Spleen (tissue), 11 donors: ENCODE results near the gene NT5DC2. TPM values are rescaled to one million over a fixed set of nuclear protein-coding genes. Genes with fewer than 3 reads are reported as not detected.

ENCODE experiments used
- DNase-seq: peaks from one replicate; pipeline ENCODE4 v3.0.0-alpha.2; 2020
- H3K27ac ChIP-seq, 8 donors: fragments of 200-600 bp; sonication (generic) in 7 of 8; 1 replicate in 4 of 8; 2 replicates in 4 of 8; pipeline versions ENCODE4 v1.5.0 to v1.8.0; 2016 to 2021; ENCODE audit warnings: inconsistent platforms in 4 of 8, mild to moderate bottlenecking in 4 of 8, moderate library complexity in 1 of 8
- H3K27me3 ChIP-seq, 7 donors: fragments of 200-600 bp; sonication (generic) in 6 of 7; replicated peaks in 1 of 7; 1 replicate in 4 of 7; 2 replicates in 3 of 7; pipeline versions ENCODE4 v1.5.0 to v1.8.0; 2016 to 2021; ENCODE audit warnings: inconsistent platforms in 3 of 7, mild to moderate bottlenecking in 1 of 7
- H3K36me3 ChIP-seq, 6 donors: fragments of 200-600 bp; sonication (generic) in 5 of 6; 1 replicate in 4 of 6; 2 replicates in 2 of 6; pipeline versions ENCODE4 v1.5.0 to v1.8.0; 2016 to 2021; ENCODE audit warnings: inconsistent platforms in 2 of 6
- H3K4me1 ChIP-seq, 6 donors: fragments of 200-600 bp; sonication (generic) in 5 of 6; 1 replicate in 3 of 6; 2 replicates in 3 of 6; pipeline versions ENCODE4 v1.5.0 to v1.8.0; 2016 to 2021; ENCODE audit warnings: inconsistent platforms in 3 of 6
- H3K4me3 ChIP-seq, 8 donors: fragments of 200-600 bp; sonication (generic) in 7 of 8; 1 replicate in 4 of 8; 2 replicates in 4 of 8; pipeline versions ENCODE4 v1.5.0 to v1.8.0; 2016 to 2021; ENCODE audit warnings: inconsistent platforms in 4 of 8, mild to moderate bottlenecking in 4 of 8, moderate library complexity in 2 of 8
- H3K9me3 ChIP-seq, 8 donors: fragments of 200-600 bp; sonication (generic) in 7 of 8; 1 replicate in 4 of 8; 2 replicates in 4 of 8; pipeline versions ENCODE4 v1.5.0 to v1.8.0; 2016 to 2021; ENCODE audit warnings: inconsistent platforms in 4 of 8
- CTCF ChIP-seq, 11 experiments: fragments of 200-600 bp in 7 of 11; fragments of 450-650 bp in 4 of 11; sonication (generic) in 4 of 11; IDR thresholded peaks in 8 of 11; conservative IDR thresholded peaks in 3 of 11; 1 replicate in 7 of 11; 2 replicates in 4 of 11; pipeline versions ENCODE4 v1.4.0 to v1.8.0; 2016 to 2021; ENCODE audit warnings: antibody characterized with exemption in 11 of 11, inconsistent platforms in 4 of 11, mild to moderate bottlenecking in 1 of 11
- POLR2A ChIP-seq, 3 donors: fragments of 450-650 bp; IDR thresholded peaks; one replicate each; pipeline ENCODE4 v1.5.1; 2017; ENCODE audit warnings: antibody characterized with exemption in 3 of 3, mild to moderate bottlenecking in 1 of 3
- POLR2AphosphoS5 ChIP-seq, 3 donors: sonication (generic); formaldehyde crosslinking; IDR thresholded peaks; one replicate each; pipeline ENCODE4 v1.5.1; 2017; ENCODE audit warnings: antibody characterized with exemption in 3 of 3
- WGBS, 5 donors: extraction: QIAGEN DNeasy Blood & Tissue Kit in 3 of 5; methylation state at CpG; one replicate each; pipeline versions ENCODE4 v1.1.5 to v1.1.7; 2013 to 2018; 5-methylcytosine and 5-hydroxymethylcytosine counted together
- intact Hi-C: fragments of 100-400 bp; cut with DNase I; formaldehyde crosslinking; loops from one replicate; pipeline ENCODE4 v1.15.0; 2023; ENCODE audit warnings: low total_unique reads
- polyA plus RNA-seq, 3 donors: library from polyadenylated mRNA; stranded (reverse); fragments of 200-250 nt; gene quantifications; one replicate each; pipeline ENCODE4 v1.2.1, GENCODE V29; 2013
- total RNA-seq, 7 donors: library from RNA; depleted of rRNA in 3 of 7; stranded (reverse); fragments of >200 nt in 3 of 7; fragmentation: NEBNext Ultra II Directional in 4 of 7; extraction: Animal tissue kit (Norgen Biotek cat#: 25700) in 4 of 7; gene quantifications; one replicate each; pipeline versions ENCODE4 v1.1.0 to v1.2.1, GENCODE V29; 2016 to 2021
- donor health status: healthy with polysubstance abuse.
- donor health status: DM: no; HTN: no; CAD: no; lungs with moderate emphysema.
- donor health status: DM: no; HTN: no; CAD: no.
- donor health status: Bipolar disorder and iron deficiency.
- donor health status: healthy.
- donor health status: DM: no; HTN: no; CAD: no.
- donor health status: DM: yes; HTN: yes; CAD: no.

Gene NT5DC2
- total and polyA plus RNA-seq, 10 donors: 7.8 to 26.0 (median 11.3) TPM

GRCh38 chr3:52544937-52545336 is 11.3 kb upstream of the NT5DC2 start:
- Histone ChIP-seq H3K27ac (no peak overlapping the region), H3K4me1 (peaks cover 0 to 2% (median under 1%) of the 10 kb centered on the region in 6 donors), H3K27me3 (no peaks in the 10 kb centered on the region), H3K9me3 (no peaks in the 10 kb centered on the region), H3K4me3 (no peak overlapping the region), H3K36me3 (peaks cover 0 to 94% (median 41%) of the 10 kb centered on the region in 6 donors)
- WGBS, 5 donors: 90 to 100% (median 95%) methylated on average over 4 of the region's 4 CpGs
- TF ChIP-seq POLR2AphosphoS5 (IDR thresholded peaks at IDR 0.05) (no peak), CTCF (IDR thresholded peaks at IDR 0.05 in 8 of 11, conservative IDR thresholded peaks at IDR 0.05 in 3 of 11) (no peak), POLR2A (IDR thresholded peaks at IDR 0.05) (no peak)
- no peak for DNase-seq
- intact Hi-C loops: no loop called here

GRCh38 chr3:52541050-52541449 is 7.4 kb upstream of the NT5DC2 start:
- H3K4me1 ChIP-seq: peaks cover 17 to 38% (median 33%) of the 10 kb centered on the region in 6 donors
- TF ChIP-seq CTCF (IDR thresholded peaks at IDR 0.05 in 8 of 11, conservative IDR thresholded peaks at IDR 0.05 in 3 of 11) (no peak), POLR2AphosphoS5 (IDR thresholded peaks at IDR 0.05) (no peak), POLR2A (IDR thresholded peaks at IDR 0.05) (no peak)
- intact Hi-C loops: no loop called here
- H3K27me3 ChIP-seq: no peaks in the 10 kb centered on the region
- H3K36me3 ChIP-seq: peaks cover 0 to 59% (median 8%) of the 10 kb centered on the region in 6 donors
- H3K27ac ChIP-seq: no peak overlapping the region
- no peaks in the 10 kb centered on the region for H3K9me3 ChIP-seq
- no peak for DNase-seq
- no peak overlapping the region for H3K4me3 ChIP-seq
- 89 to 94% (median 93%) methylated on average over 2 of the region's 2 CpGs for WGBS, 5 donors

GRCh38 chr3:52539010-52539653 is 5.5 kb upstream of the NT5DC2 start:
- H3K36me3 ChIP-seq: peaks cover 0 to 41% (median 5%) of the 10 kb centered on the region in 6 donors
- DNase-seq: no peak
- TF ChIP-seq POLR2AphosphoS5 (IDR thresholded peaks at IDR 0.05) (no peak), CTCF (IDR thresholded peaks at IDR 0.05 in 8 of 11, conservative IDR thresholded peaks at IDR 0.05 in 3 of 11) (no peak), POLR2A (IDR thresholded peaks at IDR 0.05) (no peak)
- intact Hi-C loops: no loop called here
- H3K27me3 ChIP-seq: peaks cover 0 to 6% (median 0%) of the 10 kb centered on the region in 7 donors
- WGBS, 5 donors: 55 to 81% (median 71%) methylated on average over 5 of the region's 5 CpGs
- H3K4me3 ChIP-seq: no peak overlapping the region
- H3K9me3 ChIP-seq: no peaks in the 10 kb centered on the region
- H3K4me1 ChIP-seq: peaks cover 21 to 57% (median 44%) of the 10 kb centered on the region in 6 donors
- H3K27ac ChIP-seq: peak overlapping the region in 2 of 8 donors; percentile 15

GRCh38 chr3:52537726-52538421 is 4.2 kb upstream of the NT5DC2 start:
- Histone ChIP-seq H3K4me1 (peaks cover 23 to 65% (median 51%) of the 10 kb centered on the region in 6 donors), H3K9me3 (no peaks in the 10 kb centered on the region), H3K27ac (peak overlapping the region in 4 of 8 donors; percentile 89 to 95 (median 92)), H3K27me3 (peaks cover 0 to 17% (median 5%) of the 10 kb centered on the region in 7 donors), H3K4me3 (peak overlapping the region; percentile 64 to 94 (median 78)), H3K36me3 (peaks cover 0 to 33% (median 5%) of the 10 kb centered on the region in 6 donors)
- intact Hi-C loops: no loop called here
- no peak for TF ChIP-seq CTCF (IDR thresholded peaks at IDR 0.05 in 8 of 11, conservative IDR thresholded peaks at IDR 0.05 in 3 of 11)
- no peak for TF ChIP-seq POLR2A (IDR thresholded peaks at IDR 0.05)
- no peak for TF ChIP-seq POLR2AphosphoS5 (IDR thresholded peaks at IDR 0.05)
- no peak for DNase-seq
- WGBS, 5 donors: 72 to 84% (median 75%) methylated on average over 7 of the region's 7 CpGs
